K562 (cell line): ENCODE results near the gene ANK3. TPM values are rescaled to one million over a fixed set of nuclear protein-coding genes. Genes with fewer than 3 reads are reported as not detected.

Experiments used
- ELK3 ChIP-seq: fragments of 450-650 bp; formaldehyde crosslinking; IDR thresholded peaks from 2 replicates; pipeline ENCODE4 v1.4.0; 2020; ENCODE audit warnings: mild to moderate bottlenecking
- HDAC8 ChIP-seq: fragments of 450-650 bp; IDR thresholded peaks from 2 replicates; pipeline ENCODE4 v1.6.1; 2016; ENCODE audit warnings: mild to moderate bottlenecking, missing genetic modification characterization, moderate library complexity, missing compliant biosample characterization
- MLLT1 ChIP-seq, 2 experiments: fragments of 450-650 bp; IDR thresholded peaks; 2 replicates each; pipeline ENCODE4 v1.6.1; 2016
- NCOA4 ChIP-seq: fragments of 450-650 bp; IDR thresholded peaks from 2 replicates; pipeline ENCODE4 v1.6.1; 2018; ENCODE audit warnings: mild to moderate bottlenecking; ENCODE audit not compliant: partially characterized antibody
- THAP12 ChIP-seq: fragments of 250-450 bp; sonication (Bioruptor Pico); IDR thresholded peaks from 2 replicates; pipeline ENCODE4 v1.9.0; 2021; ENCODE audit warnings: mild to moderate bottlenecking, inconsistent platforms
- ZNF586 ChIP-seq: fragments of 450-650 bp; formaldehyde crosslinking; conservative IDR thresholded peaks from 2 replicates; pipeline ENCODE4 v1.4.0; 2020; ENCODE audit warnings: mild to moderate bottlenecking, moderate library complexity
- polyA plus RNA-seq, 8 experiments: library from polyadenylated mRNA; depleted of rRNA in 4 of 8; stranded (reverse) in 5 of 8; unstranded in 3 of 8; fragments of >200 nt; fragmentation: Nextera tagmentation in 2 of 8; fragmentation: Illumina TruSeq in 1 of 8; extraction: Ambion mirVana in 2 of 8; extraction: Trizol in 1 of 8; gene quantifications; 2 replicates each; pipeline versions ENCODE4 v1.2.1 to v1.2.3, GENCODE V29; 2011 to 2014; ENCODE audit warnings: inconsistent platforms in 1 of 8, missing spikeins in 1 of 8
- total RNA-seq, 7 experiments: library from RNA; depleted of rRNA in 6 of 7; stranded (reverse); fragments of >200 nt in 6 of 7; fragmentation: Illumina TruSeq in 2 of 7; extraction: Trizol in 2 of 7; gene quantifications; 2 replicates each; pipeline versions ENCODE4 v1.2.1 to v1.2.3, GENCODE V29; 2011 to 2021; ENCODE audit warnings: low replicate concordance in 1 of 7
- TF ChIP-seq, protein P1 (sequence below): fragments of 250-450 bp; sonication (Bioruptor Pico); IDR thresholded peaks from 2 replicates; pipeline ENCODE4 v1.5.0; 2022; ENCODE audit warnings: mild to moderate bottlenecking
- TF ChIP-seq, protein P2 (sequence below), 2 experiments: fragments of 450-650 bp in 1 of 2; sonication (generic) in 1 of 2; formaldehyde crosslinking in 1 of 2; IDR thresholded peaks; 2 replicates each; pipeline versions ENCODE4 v1.7.1 to v1.9.0; 2016 to 2022; ENCODE audit warnings: inconsistent platforms in 1 of 2, mild to moderate bottlenecking in 1 of 2, missing genetic modification reagents in 1 of 2
- TF ChIP-seq, protein P3 (sequence below): fragments of 250-450 bp; sonication (Bioruptor Pico); IDR thresholded peaks from 2 replicates; pipeline ENCODE4 v1.8.0; 2021; ENCODE audit warnings: moderate library complexity, mild to moderate bottlenecking, inconsistent platforms

The ANK3 gene
- total and polyA plus RNA-seq, 9 of the 15 experiments (the other 6 are each of a cell fraction or from before 2014, with no cell fraction given), result 10.0 to 32.3 (median 17.9) TPM

DNA sequence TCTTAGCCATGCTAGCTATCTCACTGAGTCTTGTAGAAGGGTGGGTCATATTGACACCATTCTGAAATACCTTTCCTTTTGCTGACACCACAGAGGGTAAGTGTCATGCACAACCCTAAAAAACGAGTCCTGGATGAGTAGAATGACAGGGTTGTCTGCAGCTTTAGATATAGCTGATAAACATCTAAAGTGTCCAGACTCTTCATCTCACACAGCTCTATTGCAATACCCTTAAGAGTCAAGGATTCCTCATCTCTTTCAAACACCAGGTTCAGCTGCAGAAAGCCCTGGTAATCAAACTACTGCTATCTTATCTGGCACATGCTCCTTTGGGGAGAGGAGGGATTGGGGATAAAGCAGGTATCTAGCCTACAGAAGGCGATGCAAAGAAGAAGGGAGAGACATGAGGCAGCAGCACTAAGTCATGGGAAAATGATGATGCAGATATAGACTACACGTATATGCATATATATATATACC, 127.0 kb downstream of the ANK3 start (continued):
- no peak for TF ChIP-seq THAP12
- TF ChIP-seq HDAC8 (tag), result no peak
- TF ChIP-seq, protein P1, sequence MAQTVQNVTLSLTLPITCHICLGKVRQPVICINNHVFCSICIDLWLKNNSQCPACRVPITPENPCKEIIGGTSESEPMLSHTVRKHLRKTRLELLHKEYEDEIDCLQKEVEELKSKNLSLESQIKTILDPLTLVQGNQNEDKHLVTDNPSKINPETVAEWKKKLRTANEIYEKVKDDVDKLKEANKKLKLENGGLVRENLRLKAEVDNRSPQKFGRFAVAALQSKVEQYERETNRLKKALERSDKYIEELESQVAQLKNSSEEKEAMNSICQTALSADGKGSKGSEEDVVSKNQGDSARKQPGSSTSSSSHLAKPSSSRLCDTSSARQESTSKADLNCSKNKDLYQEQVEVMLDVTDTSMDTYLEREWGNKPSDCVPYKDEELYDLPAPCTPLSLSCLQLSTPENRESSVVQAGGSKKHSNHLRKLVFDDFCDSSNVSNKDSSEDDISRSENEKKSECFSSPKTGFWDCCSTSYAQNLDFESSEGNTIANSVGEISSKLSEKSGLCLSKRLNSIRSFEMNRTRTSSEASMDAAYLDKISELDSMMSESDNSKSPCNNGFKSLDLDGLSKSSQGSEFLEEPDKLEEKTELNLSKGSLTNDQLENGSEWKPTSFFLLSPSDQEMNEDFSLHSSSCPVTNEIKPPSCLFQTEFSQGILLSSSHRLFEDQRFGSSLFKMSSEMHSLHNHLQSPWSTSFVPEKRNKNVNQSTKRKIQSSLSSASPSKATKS (CRISPR knock-in tag), result 0 out of 2 replicates have a peak, but pooled peaks have one; percentile 48
- TF ChIP-seq, protein P2, sequence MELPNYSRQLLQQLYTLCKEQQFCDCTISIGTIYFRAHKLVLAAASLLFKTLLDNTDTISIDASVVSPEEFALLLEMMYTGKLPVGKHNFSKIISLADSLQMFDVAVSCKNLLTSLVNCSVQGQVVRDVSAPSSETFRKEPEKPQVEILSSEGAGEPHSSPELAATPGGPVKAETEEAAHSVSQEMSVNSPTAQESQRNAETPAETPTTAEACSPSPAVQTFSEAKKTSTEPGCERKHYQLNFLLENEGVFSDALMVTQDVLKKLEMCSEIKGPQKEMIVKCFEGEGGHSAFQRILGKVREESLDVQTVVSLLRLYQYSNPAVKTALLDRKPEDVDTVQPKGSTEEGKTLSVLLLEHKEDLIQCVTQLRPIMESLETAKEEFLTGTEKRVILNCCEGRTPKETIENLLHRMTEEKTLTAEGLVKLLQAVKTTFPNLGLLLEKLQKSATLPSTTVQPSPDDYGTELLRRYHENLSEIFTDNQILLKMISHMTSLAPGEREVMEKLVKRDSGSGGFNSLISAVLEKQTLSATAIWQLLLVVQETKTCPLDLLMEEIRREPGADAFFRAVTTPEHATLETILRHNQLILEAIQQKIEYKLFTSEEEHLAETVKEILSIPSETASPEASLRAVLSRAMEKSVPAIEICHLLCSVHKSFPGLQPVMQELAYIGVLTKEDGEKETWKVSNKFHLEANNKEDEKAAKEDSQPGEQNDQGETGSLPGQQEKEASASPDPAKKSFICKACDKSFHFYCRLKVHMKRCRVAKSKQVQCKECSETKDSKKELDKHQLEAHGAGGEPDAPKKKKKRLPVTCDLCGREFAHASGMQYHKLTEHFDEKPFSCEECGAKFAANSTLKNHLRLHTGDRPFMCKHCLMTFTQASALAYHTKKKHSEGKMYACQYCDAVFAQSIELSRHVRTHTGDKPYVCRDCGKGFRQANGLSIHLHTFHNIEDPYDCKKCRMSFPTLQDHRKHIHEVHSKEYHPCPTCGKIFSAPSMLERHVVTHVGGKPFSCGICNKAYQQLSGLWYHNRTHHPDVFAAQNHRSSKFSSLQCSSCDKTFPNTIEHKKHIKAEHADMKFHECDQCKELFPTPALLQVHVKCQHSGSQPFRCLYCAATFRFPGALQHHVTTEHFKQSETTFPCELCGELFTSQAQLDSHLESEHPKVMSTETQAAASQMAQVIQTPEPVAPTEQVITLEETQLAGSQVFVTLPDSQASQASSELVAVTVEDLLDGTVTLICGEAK (IDR thresholded peaks at IDR 0.05), result no peak
- TF ChIP-seq, protein P2 (CRISPR knock-in tag; IDR thresholded peaks at IDR 0.05), result no peak
- TF ChIP-seq, protein P3, sequence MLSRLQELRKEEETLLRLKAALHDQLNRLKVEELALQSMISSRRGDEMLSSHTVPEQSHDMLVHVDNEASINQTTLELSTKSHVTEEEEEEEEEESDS (CRISPR knock-in tag), result no peak
- no peak for TF ChIP-seq ELK3 (CRISPR knock-in tag)
- no peak for TF ChIP-seq NCOA4
- no peak for TF ChIP-seq MLLT1 (IDR thresholded peaks at IDR 0.05)
- TF ChIP-seq ZNF586 (CRISPR knock-in tag), result no peak
